NCI-H1048 (cell line): ENCODE data around the gene TJP2.

ENCODE experiments used
- DNase-seq: peaks from one replicate; lab custom pipeline; 2025; lab: John Stamatoyannopoulos, UW

The TJP2 gene

DNA sequence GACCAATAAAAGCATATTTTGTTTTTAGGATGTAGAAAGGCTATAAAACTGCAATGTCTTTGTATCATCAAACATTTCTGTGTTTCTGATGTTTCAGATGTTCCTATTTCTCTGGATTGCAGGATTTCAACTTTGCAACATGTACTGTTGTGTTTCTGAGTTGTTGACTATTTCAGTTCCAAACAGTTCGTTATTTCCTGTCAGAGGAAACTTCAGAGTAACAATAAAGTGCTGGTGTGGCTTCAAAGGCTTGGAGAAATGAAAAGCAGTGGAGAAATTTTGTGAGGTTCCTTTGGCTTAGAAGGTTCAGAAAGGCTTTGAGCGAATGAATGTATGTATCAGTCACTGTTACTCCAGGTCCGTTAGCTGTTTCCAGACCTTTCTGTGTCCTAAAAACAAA, 17.2 kb downstream of the TJP2 start:
- DNase-seq: no peak

DNA sequence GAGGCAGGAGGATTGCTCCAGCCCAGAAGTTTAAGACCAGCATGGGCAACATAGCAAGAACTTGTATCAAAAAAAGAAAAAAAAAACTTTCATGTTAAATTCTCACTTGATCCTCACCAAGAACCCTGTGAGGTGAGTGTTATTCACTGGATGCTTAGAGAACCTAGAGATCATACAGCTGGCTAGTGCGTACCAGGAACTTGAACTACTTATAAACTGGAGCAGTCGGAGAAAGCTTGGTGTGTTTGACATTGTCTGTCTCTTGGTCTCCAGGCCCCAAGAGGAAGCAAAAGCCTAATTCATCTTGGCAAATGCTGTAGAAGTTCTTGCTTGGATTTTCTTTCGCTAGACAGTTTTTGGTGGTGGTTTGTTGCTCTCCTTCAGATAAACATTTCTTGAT, 18.1 kb downstream of the TJP2 start:
- no peak for DNase-seq

DNA sequence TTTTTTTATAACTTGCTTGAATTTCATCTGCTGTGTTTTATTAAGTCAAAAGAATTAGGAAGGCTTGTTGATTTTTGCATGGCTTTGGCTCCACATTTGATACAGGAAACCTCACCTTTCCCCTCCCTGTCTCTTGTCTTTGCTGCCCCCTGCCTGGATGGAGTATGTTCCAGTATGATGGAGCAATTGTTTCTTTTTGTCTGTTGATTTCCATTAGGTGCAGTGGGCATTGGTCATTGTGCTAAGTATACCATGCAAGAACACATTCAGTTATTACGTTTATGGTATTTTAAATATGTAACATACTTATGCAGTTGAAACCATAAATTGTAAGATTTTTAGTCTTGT, 19.6 kb downstream of the TJP2 start:
- no peak for DNase-seq

DNA sequence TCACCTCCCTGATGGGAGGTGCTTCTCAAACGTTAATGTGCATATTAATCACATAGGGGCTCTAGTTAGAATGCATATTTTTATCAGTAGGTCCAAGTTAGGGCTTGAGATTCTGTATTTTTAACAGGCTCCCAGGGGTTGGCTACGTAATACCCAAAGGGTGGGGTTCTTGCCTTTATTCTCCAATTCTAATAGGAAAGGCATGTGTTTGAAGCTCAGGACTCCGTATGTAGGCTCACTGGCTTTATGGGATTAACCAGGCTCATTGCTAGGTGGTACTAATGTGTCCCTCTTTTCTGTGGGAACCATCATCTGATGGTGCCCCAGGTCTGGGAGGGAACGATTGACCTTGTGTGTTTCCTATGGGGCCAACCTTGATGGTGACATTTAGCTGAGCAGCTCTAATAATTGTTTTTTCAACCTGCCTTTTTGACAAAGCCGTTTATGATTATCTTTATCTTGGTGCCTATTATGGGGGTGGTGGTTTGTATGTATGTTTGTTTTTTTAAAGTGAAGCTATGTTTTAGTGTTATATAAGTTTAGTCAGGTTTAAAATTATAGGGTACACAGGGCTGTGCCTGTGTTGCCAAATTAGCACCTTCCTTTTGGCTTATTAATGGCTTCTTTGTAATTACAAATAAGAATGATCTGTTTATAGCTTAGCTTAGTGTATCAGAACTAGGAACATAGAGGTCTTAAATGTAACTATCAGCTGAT, 20.8 kb downstream of the TJP2 start:
- no peak for DNase-seq

DNA sequence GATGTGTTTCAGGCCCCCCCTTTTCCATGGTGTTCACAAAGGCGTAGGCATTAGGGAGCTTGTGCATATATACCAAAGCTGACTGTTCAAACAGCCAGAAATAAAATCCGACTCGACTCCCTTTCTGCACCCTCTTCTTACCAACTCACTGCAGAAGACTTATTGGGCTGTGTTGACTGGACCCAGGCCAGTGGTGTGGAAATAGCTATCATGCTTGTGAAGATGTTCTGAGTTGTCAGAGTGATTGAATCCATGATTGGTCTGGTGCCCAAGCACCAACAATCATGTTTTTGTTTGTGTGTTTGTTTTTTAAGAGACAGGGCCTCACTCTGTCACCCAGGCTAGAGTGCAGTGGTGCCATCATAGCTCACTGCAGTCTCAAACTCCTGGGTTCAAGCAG, 21.6 kb downstream of the TJP2 start:
- DNase-seq: no peak

DNA sequence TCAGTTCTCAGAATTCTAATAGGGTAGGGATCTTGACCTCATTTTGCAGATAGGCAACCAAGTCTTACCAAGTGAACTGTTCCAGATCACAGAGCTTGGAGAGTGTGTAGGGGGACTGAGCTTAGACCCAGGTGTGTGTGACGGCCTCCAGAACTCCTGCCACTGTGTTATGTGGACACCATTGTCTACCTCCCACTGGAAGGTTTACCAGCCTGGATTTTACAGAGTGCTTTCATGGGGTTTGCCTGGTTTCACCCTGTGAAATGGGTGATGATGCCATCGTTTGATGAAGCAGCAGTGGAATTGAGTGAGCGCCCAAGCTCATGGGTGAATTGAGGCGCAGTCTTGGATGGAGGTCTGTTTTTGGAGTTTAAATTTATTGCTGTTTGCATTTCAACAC, 23.6 kb downstream of the TJP2 start:
- no peak for DNase-seq

DNA sequence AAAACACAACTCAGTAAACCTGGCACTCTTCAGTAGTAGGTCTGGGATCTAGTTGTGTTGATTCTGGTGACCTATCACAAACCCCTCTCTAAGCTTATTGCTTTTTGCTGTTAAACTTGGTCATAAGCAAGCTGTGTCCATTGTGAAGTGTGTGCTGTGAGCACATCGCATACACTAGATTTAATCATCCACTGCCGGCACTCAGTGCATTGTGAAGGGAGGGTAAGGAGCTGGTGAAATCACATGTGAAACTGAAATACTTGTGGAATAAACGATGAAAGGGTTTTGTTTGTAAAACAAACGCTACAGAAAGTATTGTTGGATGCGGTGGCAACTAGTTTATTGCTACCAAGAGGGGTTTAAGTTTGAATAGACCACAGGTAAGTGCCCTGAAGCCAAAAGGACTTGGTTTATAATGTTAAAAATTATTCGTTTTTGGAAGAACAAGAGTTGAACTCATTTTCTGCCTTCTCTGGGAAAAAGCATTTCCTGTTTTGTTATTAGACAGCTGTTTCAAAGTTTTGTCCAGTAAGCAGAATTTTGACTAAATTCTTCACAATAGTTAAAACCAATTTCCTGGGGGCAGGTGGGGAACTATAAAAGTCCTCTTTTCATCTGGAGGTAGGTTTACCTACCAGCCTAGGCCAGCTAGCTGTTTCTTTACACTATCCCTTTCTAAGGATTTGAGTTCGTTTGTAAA, 24.6 kb downstream of the TJP2 start:
- DNase-seq: no peak

DNA sequence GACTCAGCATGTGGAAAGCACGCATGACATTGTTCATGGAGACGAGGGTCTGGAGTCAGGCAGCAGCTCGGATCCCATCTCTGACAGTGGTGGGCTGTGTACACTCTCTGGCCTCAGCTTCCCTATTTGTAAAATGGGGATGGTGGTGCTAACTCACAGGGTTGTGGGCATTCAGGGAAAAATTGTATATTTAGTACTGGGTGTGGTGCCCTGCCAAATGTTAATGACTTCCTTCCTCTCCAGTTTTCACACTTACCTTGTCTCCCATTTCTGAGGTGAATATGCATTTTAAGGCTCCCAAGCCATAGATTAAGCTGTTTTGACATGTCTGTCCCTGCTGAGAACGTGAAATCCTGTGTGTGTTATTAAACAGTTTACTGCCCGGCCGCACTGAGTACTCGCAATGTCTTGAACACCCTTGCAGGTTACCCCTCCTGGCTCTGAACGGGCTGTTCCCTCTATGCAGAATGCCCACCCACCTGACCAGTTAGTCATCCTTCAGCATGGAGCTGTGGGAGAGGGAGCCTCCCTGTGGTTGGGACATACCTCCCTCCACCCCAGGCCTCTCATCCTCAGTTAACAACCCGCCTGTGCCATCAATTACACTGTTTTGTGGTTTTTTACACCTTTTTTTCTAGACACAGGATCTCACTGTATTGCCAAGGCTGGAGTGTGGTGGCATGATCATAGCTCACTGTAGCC, 25.8 kb downstream of the TJP2 start:
- no peak for DNase-seq

DNA sequence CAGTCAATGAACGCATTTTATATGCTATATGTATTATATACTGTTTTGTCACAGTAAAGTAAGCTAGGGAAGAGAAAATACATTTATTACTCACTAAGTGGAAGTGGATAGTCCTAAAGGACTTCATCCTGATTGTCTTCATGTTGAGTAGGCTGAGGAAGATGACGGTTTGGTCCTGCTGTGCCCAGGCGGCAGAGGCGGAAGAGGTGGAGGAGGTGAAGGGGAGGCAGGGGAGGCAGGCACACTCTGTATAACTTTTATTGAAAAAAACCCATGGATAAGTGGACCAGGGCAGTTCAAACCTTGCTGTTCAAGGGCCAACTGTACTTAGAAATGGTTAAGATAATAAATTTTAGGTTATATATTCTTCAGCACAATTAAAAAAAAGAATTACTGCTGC, 28.5 kb downstream of the TJP2 start:
- no peak for DNase-seq

DNA sequence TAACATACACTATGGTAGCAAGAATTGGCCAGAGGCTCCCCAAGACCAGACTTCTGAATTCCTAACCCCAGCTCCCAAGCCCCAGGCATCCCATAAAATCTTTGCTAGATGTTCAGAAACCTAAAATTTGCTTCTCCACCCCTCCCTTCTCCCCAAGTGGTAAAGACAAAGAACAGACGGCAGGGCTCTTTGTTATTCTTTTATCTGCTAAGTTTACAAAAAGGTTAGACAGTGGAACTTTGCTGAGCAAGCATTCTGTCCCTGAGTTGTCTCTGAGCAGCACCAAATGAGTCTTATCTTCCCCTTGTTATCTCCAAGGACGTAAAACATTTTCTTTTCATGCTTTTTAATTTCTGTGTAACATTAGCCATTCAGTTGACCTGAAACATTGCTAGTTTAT, 30.2 kb downstream of the TJP2 start:
- DNase-seq: no peak

DNA sequence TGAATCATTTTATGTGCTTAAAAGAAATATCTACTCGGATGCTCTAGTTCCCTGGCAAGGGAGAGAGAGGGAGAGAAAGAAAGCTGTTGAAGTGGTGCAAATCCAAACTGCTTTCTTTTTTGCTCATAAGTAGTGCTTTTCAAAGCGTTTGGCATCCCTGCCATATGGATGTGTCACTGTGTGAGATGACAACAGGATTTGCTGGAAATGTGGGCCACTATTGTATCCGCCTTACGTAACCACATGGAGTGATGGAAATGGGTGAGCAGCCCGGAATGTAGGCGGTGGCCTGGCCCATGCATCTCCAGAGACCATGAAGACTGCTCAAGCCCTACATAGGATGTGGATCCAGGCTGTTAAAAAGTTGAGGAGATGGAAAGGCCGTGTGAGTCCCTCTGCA, 30.8 kb downstream of the TJP2 start:
- no peak for DNase-seq

DNA sequence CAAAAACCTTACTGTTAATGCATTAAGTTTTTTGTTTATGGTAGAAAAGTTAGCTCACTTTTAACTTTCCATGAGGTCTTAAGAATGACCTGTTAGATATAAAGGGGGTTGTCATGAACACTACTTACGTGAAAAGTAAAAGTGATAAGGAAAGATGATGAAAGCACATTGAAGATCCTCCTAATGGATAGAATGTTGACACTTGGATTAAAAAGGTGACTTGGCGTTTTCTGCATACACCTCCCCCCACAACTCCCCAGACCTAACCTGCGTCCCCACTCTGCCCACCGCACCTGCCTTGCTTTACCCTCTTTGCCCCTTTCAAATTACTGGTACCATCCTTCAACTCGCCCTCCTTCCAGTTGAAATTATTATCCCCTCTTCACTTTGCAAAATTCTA, 32.0 kb downstream of the TJP2 start:
- no peak for DNase-seq

DNA sequence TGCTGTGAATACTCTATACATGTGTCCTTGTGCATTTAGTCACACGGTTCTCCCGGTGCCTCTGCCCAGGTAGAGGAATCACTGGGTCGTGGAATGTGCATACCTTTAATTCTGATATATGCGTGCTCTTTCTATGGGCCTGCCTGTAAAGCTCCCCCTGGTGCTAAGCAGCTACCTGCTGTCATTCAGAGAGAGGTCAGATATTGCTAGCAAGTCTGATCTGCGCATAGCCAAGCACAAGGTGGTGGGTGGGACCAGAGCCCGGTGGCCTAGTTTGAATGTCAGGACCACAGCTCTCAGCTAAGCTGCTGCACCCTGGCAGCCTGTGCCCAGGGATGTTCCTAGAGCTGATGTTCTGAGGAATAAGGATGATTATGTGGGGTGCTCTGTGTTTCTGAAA, 33.4 kb downstream of the TJP2 start:
- DNase-seq: no peak

DNA sequence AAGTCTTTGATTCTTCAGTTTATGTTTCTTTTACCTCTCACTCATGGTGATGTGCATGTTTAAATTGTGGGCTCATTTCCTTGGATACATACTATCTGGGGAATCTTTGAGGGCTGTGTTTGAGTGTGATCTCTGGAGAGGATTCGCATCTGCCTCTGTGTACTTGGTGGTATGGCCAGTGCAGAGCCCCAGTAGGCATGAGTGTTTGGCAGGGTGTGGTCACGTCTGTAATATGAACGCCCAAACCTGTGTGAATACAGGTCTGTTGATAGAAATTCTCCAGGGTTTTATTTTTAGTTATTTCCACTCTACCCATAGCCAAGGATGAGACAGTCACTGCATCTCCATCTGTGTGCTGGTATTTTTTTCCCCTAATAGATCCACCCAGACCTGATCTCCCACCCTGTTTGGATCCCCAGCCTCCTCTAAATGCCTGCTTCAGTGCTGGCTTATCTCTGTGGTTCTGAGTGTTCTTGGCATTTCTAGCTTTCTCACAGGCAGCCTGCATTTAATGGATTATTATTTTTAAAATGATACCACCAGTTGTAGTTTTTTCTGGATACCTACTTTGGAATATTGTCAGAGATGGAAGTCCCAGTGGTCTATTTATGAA, 37.5 kb downstream of the TJP2 start:
- DNase-seq: no peak

DNA sequence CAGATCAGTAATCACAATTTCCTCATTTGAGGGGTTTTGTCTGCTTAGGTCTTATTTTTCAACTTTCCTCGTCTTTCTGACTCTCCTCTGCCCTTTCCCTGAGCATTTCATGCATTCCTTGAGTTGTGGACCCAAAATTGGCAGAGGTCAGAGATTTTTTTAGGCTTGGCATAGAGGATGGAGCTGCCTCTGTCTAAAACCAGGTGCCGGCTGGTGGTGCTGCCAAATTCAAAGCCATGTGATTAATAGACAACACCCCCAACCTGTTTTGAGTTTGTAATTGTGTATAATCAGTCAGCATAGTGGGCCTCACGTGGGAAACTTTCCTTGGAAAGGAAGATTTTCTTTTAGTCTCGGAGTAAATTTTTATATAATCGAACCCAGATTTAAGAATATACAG, 39.6 kb downstream of the TJP2 start:
- DNase-seq: no peak

DNA sequence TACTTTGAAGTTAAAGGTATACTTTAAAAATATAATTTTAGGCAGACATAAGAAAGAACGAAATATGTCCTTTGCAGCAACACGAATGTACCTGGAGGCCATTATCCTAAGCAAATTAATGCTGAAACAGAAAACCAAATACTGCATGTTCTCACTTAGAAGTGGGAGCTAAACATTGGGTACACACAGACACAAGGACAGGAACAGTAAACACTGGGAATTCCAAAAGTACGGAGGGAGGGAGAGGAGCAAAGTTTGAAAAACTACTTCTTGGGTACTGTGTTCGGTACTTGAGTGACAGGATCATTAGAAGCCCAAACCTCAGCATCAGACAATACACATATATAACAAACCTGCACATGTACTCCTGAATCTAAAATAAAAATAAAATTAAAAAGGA, 40.9 kb downstream of the TJP2 start:
- DNase-seq: no peak

DNA sequence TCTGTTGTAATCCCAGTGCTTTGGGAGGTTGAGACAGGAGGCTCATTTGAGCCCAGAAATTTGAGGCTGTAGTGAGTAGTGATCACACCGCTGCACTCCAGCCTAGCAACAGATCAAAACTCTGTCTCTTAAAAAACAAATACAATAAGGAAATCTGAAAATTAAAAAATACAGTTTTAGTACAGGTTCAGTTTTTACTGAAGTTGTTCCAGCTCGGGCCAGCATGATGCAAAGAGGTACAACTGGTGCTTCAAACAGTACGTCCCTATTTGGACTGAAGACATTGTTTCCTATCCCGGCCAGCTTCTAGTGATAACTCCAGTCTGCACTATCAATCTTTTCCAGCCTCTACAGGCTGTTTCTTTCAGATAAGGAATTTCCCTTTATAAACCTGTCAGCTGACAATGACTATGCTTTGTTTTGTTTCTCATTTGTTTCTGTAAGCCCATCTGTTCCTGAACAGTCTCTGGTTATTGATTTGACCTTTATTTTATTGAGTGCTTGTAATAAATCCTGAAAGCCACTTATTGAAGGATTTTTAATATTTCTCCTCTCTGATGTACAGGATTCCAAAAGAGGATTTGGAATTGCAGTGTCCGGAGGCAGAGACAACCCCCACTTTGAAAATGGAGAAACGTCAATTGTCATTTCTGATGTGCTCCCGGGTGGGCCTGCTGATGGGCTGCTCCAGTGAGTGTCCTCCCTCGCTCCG, 41.9 kb downstream of the TJP2 start:
- no peak for DNase-seq

DNA sequence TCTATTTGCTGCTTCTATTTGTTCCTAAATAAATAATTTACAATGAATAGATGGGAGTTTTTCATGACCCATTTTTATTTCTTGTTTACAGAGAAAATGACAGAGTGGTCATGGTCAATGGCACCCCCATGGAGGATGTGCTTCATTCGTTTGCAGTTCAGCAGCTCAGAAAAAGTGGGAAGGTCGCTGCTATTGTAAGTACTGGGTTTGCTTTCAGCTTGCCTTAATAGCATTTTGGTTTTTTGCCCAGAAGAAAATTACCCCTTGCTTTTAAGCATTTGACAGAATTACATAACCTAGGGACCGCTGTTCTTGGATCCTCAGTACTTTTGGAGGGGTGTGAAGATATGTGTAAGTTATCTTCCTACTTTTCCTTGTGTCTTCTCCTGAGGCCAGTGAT, 44.1 kb downstream of the TJP2 start:
- no peak for DNase-seq

DNA sequence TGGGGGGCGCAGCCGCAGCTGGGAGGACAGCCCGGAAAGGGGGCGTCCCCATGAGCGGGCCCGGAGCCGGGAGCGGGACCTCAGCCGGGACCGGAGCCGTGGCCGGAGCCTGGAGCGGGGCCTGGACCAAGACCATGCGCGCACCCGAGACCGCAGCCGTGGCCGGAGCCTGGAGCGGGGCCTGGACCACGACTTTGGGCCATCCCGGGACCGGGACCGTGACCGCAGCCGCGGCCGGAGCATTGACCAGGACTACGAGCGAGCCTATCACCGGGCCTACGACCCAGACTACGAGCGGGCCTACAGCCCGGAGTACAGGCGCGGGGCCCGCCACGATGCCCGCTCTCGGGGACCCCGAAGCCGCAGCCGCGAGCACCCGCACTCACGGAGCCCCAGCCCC, 47.0 kb downstream of the TJP2 start:
- DNase-seq: no peak

DNA sequence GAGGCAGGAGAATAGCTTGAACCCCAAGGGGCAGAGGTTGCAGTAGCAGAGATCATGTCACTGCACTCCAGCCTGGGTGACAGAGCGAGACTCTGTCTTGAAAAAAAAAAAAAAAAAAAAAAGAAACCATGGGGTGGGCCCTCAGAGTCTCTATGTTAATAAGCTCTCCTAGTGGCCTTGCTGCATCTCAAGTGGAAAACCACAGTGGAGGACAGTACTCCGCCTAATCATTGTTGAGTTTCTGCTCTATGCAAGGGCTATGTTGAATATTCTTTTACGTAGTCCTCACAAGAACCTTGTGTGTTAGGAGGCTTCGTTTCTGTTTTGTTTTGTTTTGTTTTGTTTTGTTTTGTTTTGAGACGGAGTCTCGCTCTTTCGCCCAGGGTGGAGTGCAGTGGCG, 48.9 kb downstream of the TJP2 start:
- no peak for DNase-seq

DNA sequence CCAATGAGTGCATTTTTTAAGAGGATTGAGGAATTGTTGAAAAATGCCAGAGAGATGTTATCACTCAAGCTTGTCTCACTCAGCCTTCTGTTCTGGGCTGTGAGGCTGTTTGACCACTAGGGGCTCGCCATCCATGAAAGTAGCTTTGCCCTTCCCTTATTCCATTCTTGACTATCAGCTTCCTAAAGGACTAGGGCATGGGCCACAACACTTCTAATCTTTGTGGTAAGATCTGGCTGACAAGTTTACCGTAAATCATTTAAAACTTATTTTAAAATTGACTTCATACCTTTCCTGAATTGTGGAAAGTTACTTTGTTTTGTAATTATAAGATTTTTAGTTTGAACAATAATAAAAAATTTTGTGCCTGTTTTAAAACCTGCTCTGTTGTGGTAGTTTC, 49.5 kb downstream of the TJP2 start:
- no peak for DNase-seq

DNA sequence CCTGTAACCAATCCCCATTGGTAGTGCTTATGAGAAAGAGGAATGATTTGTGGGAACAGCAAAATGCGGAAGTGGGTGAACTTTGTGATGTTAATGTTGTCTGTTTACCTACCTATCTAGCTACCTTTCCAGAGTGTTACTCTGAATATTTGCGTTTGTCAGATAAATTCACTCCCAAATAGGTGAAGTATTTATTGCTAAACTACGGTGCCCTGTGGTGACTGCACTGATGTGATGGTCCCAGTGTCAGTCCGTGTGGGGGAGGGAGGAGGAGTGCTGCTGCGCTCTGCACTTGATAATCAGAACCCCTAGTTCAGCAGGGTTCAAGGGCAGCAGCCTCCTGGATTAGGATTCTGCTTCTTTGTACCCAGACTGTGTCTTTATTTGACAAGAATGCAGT, 55.3 kb downstream of the TJP2 start:
- DNase-seq: no peak

DNA sequence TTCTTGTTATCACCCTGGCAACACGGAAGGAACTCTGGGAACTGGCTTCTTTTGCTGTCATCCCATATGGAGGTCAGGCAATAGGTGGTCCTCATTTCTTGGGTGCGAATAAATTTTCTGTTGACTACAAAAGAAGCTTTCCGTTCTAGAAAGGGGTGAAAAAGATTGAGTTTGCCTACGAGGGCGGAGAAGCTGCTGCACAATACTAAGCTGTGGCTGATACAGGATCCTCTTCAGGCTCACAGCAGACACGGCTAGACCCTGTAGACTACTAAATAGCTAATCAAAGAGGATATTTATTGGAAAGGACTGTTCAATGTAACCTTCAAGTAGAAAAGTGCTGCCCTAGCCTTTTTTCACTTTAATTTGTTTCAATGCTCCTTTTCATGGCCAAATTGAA, 58.1 kb downstream of the TJP2 start:
- DNase-seq: no peak
